ENCODE measurements around the gene NTSR1.

Gene NTSR1

GRCh38 chr20:62755817-62756724 is 47.4 kb downstream of the NTSR1 start:
- no peak for DNase-seq (ENCODE audit: low read depth)

DNA sequence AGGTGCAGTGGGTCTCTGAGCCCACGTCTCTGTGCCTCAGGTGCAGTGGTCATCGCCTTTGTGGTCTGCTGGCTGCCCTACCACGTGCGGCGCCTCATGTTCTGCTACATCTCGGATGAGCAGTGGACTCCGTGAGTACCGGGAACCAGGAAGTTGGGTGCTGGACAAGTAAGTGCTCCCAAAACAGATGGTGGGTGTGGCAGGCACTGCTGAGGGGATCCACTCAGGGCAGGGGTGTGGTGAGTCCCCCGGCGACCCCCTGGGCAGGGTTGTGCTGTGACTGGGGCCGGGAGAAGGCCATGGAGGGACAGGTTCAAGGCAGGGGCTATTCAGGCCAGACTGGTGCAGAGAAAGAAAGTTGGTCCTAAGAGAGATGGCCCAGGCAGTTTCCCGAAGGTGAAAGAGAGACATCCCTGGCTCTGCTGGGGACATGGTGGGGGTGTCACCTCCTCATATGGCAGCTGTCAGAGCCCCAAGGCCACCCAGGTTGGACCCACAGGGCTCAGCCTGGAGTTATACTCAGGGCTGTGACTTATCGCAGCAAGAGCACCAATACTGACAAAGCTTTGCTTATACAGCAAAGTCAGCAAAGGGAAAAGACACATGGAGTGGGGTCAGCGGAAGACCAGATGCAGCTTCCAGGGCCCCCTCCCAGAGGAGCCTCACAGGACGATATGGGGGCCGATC is 49.7 kb downstream of the NTSR1 start:
- DNase-seq (ENCODE audit: low read depth) = no peak

DNA sequence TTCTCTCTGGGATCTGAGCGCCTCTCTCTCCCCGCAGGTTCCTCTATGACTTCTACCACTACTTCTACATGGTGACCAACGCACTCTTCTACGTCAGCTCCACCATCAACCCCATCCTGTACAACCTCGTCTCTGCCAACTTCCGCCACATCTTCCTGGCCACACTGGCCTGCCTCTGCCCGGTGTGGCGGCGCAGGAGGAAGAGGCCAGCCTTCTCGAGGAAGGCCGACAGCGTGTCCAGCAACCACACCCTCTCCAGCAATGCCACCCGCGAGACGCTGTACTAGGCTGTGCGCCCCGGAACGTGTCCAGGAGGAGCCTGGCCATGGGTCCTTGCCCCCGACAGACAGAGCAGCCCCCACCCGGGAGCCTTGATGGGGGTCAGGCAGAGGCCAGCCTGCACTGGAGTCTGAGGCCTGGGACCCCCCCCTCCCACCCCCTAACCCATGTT is 51.4 kb downstream of the NTSR1 start:
- DNase-seq (ENCODE audit: low read depth) = no peak

GRCh38 chr20:62760471-62760855 is 51.8 kb downstream of the NTSR1 start:
- DNase-seq (ENCODE audit: low read depth) = no peak

- no peak for DNase-seq (ENCODE audit: low read depth)
Measured at GRCh38 chr20:62760856-62761758, 52.5 kb downstream of the NTSR1 start.

DNA sequence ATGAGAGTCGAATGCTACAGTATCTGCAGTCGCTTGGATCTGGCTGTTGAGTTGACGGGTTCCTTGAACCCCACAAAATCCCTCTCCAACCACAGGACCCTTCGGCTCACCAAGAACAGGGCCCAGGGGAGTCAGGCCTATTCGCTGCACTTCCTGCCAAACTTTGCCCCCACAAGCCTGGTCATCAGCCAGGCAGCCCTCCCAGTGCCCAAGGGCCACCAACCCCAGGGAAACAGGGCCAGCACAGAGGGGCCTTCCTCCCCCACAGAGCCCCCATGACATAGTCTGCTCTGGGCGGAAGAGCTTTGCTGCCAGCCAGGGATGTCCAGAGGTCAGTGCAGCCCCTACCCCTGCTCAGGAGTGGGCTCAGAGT is 53.1 kb downstream of the NTSR1 start:
- DNase-seq (ENCODE audit: low read depth) = no peak

- no peak for DNase-seq (ENCODE audit: low read depth)
Measured at GRCh38 chr20:62762376-62762775, 53.7 kb downstream of the NTSR1 start.

GRCh38 chr20:62762801-62763368 is 54.2 kb downstream of the NTSR1 start:
- no peak for DNase-seq (ENCODE audit: low read depth)

- DNase-seq (ENCODE audit: low read depth) = no peak
Measured at GRCh38 chr20:62763404-62763803, 54.8 kb downstream of the NTSR1 start.

- DNase-seq (ENCODE audit: low read depth) = no peak
Measured at GRCh38 chr20:62764156-62764935, 55.7 kb downstream of the NTSR1 start.

DNA sequence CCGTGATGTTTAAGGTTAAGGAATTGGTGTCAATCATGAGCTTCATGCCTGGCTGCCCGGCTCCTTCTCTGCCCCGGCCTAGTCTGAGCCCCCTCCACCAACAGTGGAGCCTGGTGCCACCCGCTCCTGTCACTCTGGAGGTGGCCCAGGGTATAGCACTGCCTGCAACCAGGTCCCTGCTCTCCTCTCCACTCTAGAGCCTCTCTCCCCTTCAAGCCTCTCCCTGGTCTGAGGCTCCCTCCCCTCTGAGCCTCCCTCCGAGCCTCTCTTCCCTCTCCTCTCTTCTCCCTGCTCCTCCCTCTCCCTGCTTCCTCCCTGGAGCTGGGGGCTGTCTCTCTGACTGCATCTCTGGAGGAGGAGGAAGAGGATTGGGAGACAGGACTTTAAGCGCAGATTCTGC is 56.4 kb downstream of the NTSR1 start:
- DNase-seq (ENCODE audit: low read depth) = no peak

- no peak for DNase-seq (ENCODE audit: low read depth)
Measured at GRCh38 chr20:62765432-62766070, 56.9 kb downstream of the NTSR1 start.

GRCh38 chr20:62766071-62766450 is 57.4 kb downstream of the NTSR1 start:
- no peak for DNase-seq (ENCODE audit: low read depth)

- no peak for DNase-seq (ENCODE audit: low read depth)
Measured at GRCh38 chr20:62766716-62767115, 58.1 kb downstream of the NTSR1 start.

GRCh38 chr20:62768234-62768546 is 59.6 kb downstream of the NTSR1 start:
- DNase-seq (ENCODE audit: low read depth) = no peak

GRCh38 chr20:62768551-62769287 is 60.1 kb downstream of the NTSR1 start:
- DNase-seq (ENCODE audit: low read depth) = no peak

- DNase-seq (ENCODE audit: low read depth) = no peak
Measured at GRCh38 chr20:62769346-62770071, 60.9 kb downstream of the NTSR1 start.

DNA sequence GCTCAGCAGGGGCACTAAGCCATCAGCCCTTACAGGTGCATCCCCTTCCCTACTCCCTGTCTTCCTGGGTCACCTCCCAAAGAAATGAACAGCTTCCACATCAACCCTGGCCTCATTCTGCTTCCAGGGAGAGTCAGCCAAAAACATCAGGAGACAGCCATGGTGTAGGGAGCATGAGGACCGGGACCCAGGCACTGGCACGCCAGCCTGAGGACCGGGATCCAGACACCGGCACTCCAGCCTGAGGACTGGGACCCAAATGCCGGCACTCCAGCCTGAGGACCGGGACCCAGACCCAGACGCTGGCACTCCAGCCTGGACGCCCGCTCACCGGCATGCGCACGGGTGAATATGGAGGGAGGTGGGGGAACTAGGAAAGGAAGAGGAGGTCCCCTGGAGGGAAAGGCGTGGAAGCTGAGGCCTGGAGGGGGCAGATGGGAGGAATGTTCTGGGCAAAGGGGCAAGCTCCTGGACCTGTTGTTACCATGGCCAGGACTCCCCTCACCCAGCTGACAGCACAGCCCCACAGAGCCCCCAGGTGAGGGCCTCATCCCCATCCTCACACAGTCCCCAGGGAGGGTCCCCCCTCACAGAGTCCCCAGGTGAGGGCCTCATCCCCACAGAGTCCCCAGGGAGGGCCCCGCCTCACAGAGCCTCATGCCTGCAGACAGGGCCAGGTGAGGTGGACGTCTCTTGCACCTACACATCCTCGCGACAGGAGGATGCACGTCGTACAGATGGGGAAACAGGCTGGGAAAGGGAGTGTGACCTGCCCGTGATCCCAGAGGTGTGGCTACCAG is 61.7 kb downstream of the NTSR1 start:
- no peak for DNase-seq (ENCODE audit: low read depth)

DNA sequence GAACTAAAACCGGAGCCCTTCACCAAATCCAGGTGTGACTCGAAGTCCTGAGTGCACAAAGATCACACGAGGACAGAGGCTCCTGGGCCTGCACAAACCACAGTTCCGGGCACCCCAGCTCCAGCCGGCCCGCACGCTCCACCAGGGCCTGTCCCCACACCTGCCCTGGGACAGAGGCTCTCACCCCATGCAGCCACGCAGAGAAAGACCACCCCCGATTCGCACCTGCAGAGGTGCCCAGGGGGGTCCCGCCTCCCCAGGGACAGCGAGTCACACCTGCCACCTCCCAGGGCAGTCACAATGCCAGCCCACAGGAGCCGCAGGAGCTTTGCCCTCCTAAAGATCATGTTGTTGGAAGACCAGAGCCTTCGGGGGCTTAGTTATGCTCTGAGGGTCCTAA is 62.3 kb downstream of the NTSR1 start:
- DNase-seq (ENCODE audit: low read depth) = no peak

Measured in activated T-cell treated with anti-CD3 and anti-CD28 coated beads for 1 hour (primary cell).